H9 (cell line): Measurements from ENCODE around the gene RBM5. TPM values are rescaled to one million over a fixed set of nuclear protein-coding genes. Genes with fewer than 3 reads are reported as not detected.
A peak's percentile ranks its signal among the peaks of the same experiment; 100 is the strongest.

Source experiments
- DNase-seq: peaks from one replicate; pipeline ENCODE4 v3.0.0-alpha.2; 2017
- H2AFZ ChIP-seq: one replicate; pipeline ENCODE4 v1.6.1; 2013; ENCODE audit warnings: mild to moderate bottlenecking, low read length, control low read depth, moderate library complexity
- H2AK5ac ChIP-seq: 2 replicates; pipeline ENCODE4 v1.6.1; 2013; ENCODE audit warnings: low read length, control low read depth, mixed read lengths; ENCODE audit not compliant: insufficient read length
- H2BK120ac ChIP-seq: one replicate; pipeline ENCODE4 v1.6.1; 2013; ENCODE audit warnings: low read depth, mild to moderate bottlenecking, low read length, control low read depth, inconsistent platforms; ENCODE audit not compliant: poor library complexity, severe bottlenecking
- H2BK12ac ChIP-seq: 2 replicates; pipeline ENCODE4 v1.6.1; 2013; ENCODE audit warnings: low read length, control low read depth, mixed read lengths, low read depth; ENCODE audit not compliant: insufficient read length
- H2BK15ac ChIP-seq: 2 replicates; pipeline ENCODE4 v1.6.1; 2013; ENCODE audit warnings: low read depth, low read length, control low read depth
- H2BK20ac ChIP-seq: one replicate; pipeline ENCODE4 v1.6.1; 2013; ENCODE audit warnings: low read depth, mild to moderate bottlenecking, low read length, control low read depth, inconsistent platforms; ENCODE audit not compliant: poor library complexity, severe bottlenecking
- H2BK5ac ChIP-seq: 2 replicates; pipeline ENCODE4 v1.6.1; 2013; ENCODE audit warnings: low read length, control low read depth, mixed read lengths; ENCODE audit not compliant: insufficient read length
- H3K14ac ChIP-seq: 2 replicates; pipeline ENCODE4 v1.6.1; 2013; ENCODE audit warnings: low read length, control low read depth; ENCODE audit not compliant: insufficient read depth
- H3K18ac ChIP-seq: 2 replicates; pipeline ENCODE4 v1.6.1; 2013; ENCODE audit warnings: low read depth, mild to moderate bottlenecking, mixed read lengths, low read length, control low read depth; ENCODE audit not compliant: insufficient read length
- H3K23ac ChIP-seq: 2 replicates; pipeline ENCODE4 v1.6.1; 2013; ENCODE audit warnings: low read length, control low read depth, mixed read lengths, low read depth; ENCODE audit not compliant: insufficient read length
- H3K23me2 ChIP-seq: 2 replicates; pipeline ENCODE4 v1.6.1; 2013; ENCODE audit warnings: low read depth, mild to moderate bottlenecking, mixed read lengths, low read length, control low read depth; ENCODE audit not compliant: insufficient read length, poor library complexity, severe bottlenecking
- H3K27ac ChIP-seq: 2 replicates; pipeline ENCODE4 v1.5.1; 2013; ENCODE audit warnings: low read length, control low read depth, mixed read lengths, low read depth; ENCODE audit not compliant: insufficient read length
- H3K27me3 ChIP-seq: 2 replicates; pipeline ENCODE4 v1.6.1; 2013; ENCODE audit warnings: low read length, control low read depth, inconsistent platforms; ENCODE audit not compliant: insufficient read depth
- H3K4ac ChIP-seq: 2 replicates; pipeline ENCODE4 v1.6.1; 2013; ENCODE audit warnings: low read depth, mild to moderate bottlenecking, control low read depth, inconsistent platforms, low read length, moderate library complexity
- H3K4me1 ChIP-seq: 2 replicates; pipeline ENCODE4 v1.6.1; 2013; ENCODE audit warnings: low read length, control low read depth, inconsistent platforms; ENCODE audit not compliant: insufficient read depth
- H3K4me2 ChIP-seq: 2 replicates; pipeline ENCODE4 v1.6.1; 2013; ENCODE audit warnings: low read length, control low read depth, mixed read lengths; ENCODE audit not compliant: insufficient read length, insufficient read depth
- H3K56ac ChIP-seq: 2 replicates; pipeline ENCODE4 v1.6.1; 2013; ENCODE audit warnings: low read depth, mild to moderate bottlenecking, mixed read lengths, low read length, control low read depth; ENCODE audit not compliant: insufficient read length
- H3K79me1 ChIP-seq: 2 replicates; pipeline ENCODE4 v1.6.1; 2013; ENCODE audit warnings: low read depth, mild to moderate bottlenecking, moderate library complexity, low read length, control low read depth, inconsistent platforms; ENCODE audit not compliant: insufficient read depth, poor library complexity, severe bottlenecking
- H3K79me2 ChIP-seq: 2 replicates; pipeline ENCODE4 v1.6.1; 2013; ENCODE audit warnings: low read length, control low read depth, inconsistent platforms; ENCODE audit not compliant: insufficient read depth
- H3K9ac ChIP-seq: 2 replicates; pipeline ENCODE4 v1.6.1; 2013; ENCODE audit warnings: low read length, control low read depth, mixed read lengths; ENCODE audit not compliant: insufficient read length; ENCODE audit errors: extremely low read depth
- H3K9me3 ChIP-seq: one replicate; pipeline ENCODE4 v1.6.1; 2013; ENCODE audit warnings: low read depth, low read length, inconsistent platforms; ENCODE audit not compliant: control insufficient read depth
- H3T11ph ChIP-seq: one replicate; pipeline ENCODE4 v1.6.1; 2013; ENCODE audit warnings: mild to moderate bottlenecking, low read length, control low read depth, inconsistent platforms
- H4K20me1 ChIP-seq: one replicate; pipeline ENCODE4 v1.6.1; 2013; ENCODE audit not compliant: control insufficient read depth, insufficient read length, insufficient read depth
- H4K5ac ChIP-seq: 2 replicates; pipeline ENCODE4 v1.6.1; 2013; ENCODE audit warnings: low read depth, mild to moderate bottlenecking, mixed read lengths, low read length, control low read depth; ENCODE audit not compliant: insufficient read length
- H4K8ac ChIP-seq: replicated peaks from 2 replicates; pipeline ENCODE4 v1.6.1; 2013; ENCODE audit warnings: low read length, control low read depth, mixed read lengths, low read depth; ENCODE audit not compliant: insufficient read length
- H4K91ac ChIP-seq: 2 replicates; pipeline ENCODE4 v1.6.1; 2013; ENCODE audit warnings: low read depth, mild to moderate bottlenecking, moderate library complexity, mixed read lengths, low read length, control low read depth; ENCODE audit not compliant: insufficient read length
- H3K27ac Mint-ChIP-seq, 3 experiments: 2 replicates in 2 of 3; 3 replicates in 1 of 3; pipeline ENCODE4 v1.8.0; 2020 to 2021; ENCODE audit warnings: mixed read lengths in 3 of 3, mild to moderate bottlenecking in 1 of 3, moderate library complexity in 1 of 3
- H3K27me3 Mint-ChIP-seq: 2 replicates; pipeline ENCODE4 v1.8.0; 2021; ENCODE audit warnings: low read depth, mild to moderate bottlenecking, moderate library complexity, mixed read lengths
- H3K36me3 Mint-ChIP-seq, 3 experiments: 2 replicates in 2 of 3; 3 replicates in 1 of 3; pipeline ENCODE4 v1.8.0; 2020 to 2021; ENCODE audit warnings: low read depth in 3 of 3, mixed read lengths in 3 of 3; ENCODE audit not compliant: insufficient read depth in 1 of 3
- H3K4me1 Mint-ChIP-seq, 2 experiments: 2 replicates each; pipeline ENCODE4 v1.8.0; 2020; ENCODE audit warnings: mixed read lengths in 2 of 2
- H3K4me3 Mint-ChIP-seq, 2 experiments: 2 replicates in 1 of 2; 3 replicates in 1 of 2; pipeline ENCODE4 v1.8.0; 2020 to 2021; ENCODE audit warnings: mild to moderate bottlenecking in 2 of 2, mixed read lengths in 2 of 2, moderate library complexity in 1 of 2
- H3K9me3 Mint-ChIP-seq, 2 experiments: 2 replicates in 1 of 2; 3 replicates in 1 of 2; pipeline ENCODE4 v1.8.0; 2020; ENCODE audit warnings: mild to moderate bottlenecking in 2 of 2, mixed read lengths in 2 of 2, moderate library complexity in 1 of 2
- WGBS: extraction: QIAGEN DNeasy Blood & Tissue Kit; methylation state at CpG from one replicate; pipeline ENCODE4 v1.1.7; 2013; ENCODE audit warnings: missing lambda C conversion rate, low lambda C conversion rate, mixed read lengths; ENCODE audit not compliant: insufficient read length; ENCODE audit errors: extremely low coverage; 5-methylcytosine and 5-hydroxymethylcytosine counted together
- total RNA-seq: library from RNA; stranded (reverse); gene quantifications from 2 replicates; pipeline ENCODE4 v1.2.1, GENCODE V29; 2021
- TF ChIP-seq, protein P1 (sequence below): fragments of 200-600 bp; sonication (generic); conservative IDR thresholded peaks from 3 replicates; pipeline ENCODE4 v1.8.0; 2021; ENCODE audit warnings: antibody characterized with exemption, mild to moderate bottlenecking

Gene RBM5
- total RNA-seq, 1 experiment from 2014 or later, result 123 TPM

DNA sequence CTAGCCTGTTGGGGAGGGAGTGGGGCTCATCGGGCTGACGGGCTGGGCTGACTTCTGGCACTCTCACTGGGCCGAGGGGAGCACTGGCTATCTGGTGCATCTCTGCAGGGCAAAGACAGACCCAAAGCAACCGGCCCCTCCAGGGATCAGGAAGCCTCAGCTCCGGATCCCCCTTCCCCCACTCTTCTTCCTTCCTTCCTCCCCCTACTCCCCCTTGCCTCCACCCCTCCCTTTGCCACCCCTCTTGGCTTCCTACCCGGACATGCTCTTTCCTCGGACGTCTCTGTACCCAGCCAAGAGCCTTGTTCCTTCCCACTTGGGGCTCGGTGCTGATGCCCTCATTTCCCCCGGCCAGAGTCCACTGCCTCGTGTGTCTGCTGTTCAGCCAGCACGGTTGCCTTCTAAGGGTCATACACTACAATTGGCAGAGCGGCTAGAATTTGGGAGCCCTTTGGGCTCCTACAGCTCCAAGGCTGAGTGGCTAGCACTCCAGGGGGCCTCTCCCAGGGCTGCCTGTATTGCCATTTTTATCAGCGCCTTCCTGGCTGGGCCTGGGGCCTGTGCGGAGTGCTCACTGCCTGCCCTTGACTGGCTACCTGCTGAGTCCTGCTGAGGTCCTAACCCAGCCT, 77.3 kb downstream of the RBM5 start:
- H3K27me3 ChIP-seq, result no peaks in the 10 kb centered on the region

More for the DNA sequence above, 77.3 kb downstream of the RBM5 start:
- no CpG with 5 or more reads among the region's 15 CpGs for WGBS
- Histone ChIP-seq H2BK120ac (no peak overlapping the region), H3K27ac (no peak overlapping the region), H2AK5ac (no peak overlapping the region), H3K14ac (peak overlapping the region; percentile 39; the same call in 1 of the 2 replicates), H3K79me2 (no peaks in the 10 kb centered on the region), H4K20me1 (no peaks in the 10 kb centered on the region), H2BK15ac (no peak overlapping the region), H2AFZ (no peak overlapping the region), H3K9ac (no peak overlapping the region), H3K23ac (no peak overlapping the region), H4K8ac (no peak overlapping the region), H4K91ac (no peak overlapping the region), H3K9me3 (no peaks in the 10 kb centered on the region), H3K18ac (no peak overlapping the region), H3K4me1 (peaks cover 7% of the 10 kb centered on the region; the same call in 1 of the 2 replicates), H3K56ac (no peak overlapping the region), H3K4ac (no peak overlapping the region), H3K79me1 (no peaks in the 10 kb centered on the region), H2BK5ac (no peak overlapping the region), H2BK12ac (no peak overlapping the region), H3T11ph (no peak overlapping the region), H3K4me2 (no peak overlapping the region), H4K5ac (no peak overlapping the region), H2BK20ac (no peak overlapping the region), H3K23me2 (no peaks in the 10 kb centered on the region)
- H3K27me3 Mint-ChIP-seq, result no peaks in the 10 kb centered on the region; the same call in 1 of the 2 replicates
- H3K9me3 Mint-ChIP-seq, result no peaks in the 10 kb centered on the region
- no peak for DNase-seq
- peaks cover 9 to 26% (median 22%) of the 10 kb centered on the region in 3 experiments for H3K36me3 Mint-ChIP-seq
- H3K4me1 Mint-ChIP-seq, result peaks cover 34 to 53% of the 10 kb centered on the region in 2 experiments
- H3K27ac Mint-ChIP-seq, result peak overlapping the region in 1 of 3 experiments; percentile 58; a peak in 1 of 7 replicates
- TF ChIP-seq, protein P1, sequence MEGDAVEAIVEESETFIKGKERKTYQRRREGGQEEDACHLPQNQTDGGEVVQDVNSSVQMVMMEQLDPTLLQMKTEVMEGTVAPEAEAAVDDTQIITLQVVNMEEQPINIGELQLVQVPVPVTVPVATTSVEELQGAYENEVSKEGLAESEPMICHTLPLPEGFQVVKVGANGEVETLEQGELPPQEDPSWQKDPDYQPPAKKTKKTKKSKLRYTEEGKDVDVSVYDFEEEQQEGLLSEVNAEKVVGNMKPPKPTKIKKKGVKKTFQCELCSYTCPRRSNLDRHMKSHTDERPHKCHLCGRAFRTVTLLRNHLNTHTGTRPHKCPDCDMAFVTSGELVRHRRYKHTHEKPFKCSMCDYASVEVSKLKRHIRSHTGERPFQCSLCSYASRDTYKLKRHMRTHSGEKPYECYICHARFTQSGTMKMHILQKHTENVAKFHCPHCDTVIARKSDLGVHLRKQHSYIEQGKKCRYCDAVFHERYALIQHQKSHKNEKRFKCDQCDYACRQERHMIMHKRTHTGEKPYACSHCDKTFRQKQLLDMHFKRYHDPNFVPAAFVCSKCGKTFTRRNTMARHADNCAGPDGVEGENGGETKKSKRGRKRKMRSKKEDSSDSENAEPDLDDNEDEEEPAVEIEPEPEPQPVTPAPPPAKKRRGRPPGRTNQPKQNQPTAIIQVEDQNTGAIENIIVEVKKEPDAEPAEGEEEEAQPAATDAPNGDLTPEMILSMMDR, result no peak
- H3K4me3 Mint-ChIP-seq, result peak overlapping the region in 1 of 2 experiments; percentile 52; a peak in 1 of 5 replicates
